HFFc6 (cell line): Measurements from ENCODE around the gene TRAPPC8. TPM values are rescaled to one million over a fixed set of nuclear protein-coding genes. Genes with fewer than 3 reads are reported as not detected.
"Not testable (repeated sequence)": the region's sequence is repeated elsewhere in the genome, so short reads cannot be mapped to it uniquely, and the experiment has no call there.

ENCODE experiments used
- DNase-seq: peaks from one replicate; pipeline ENCODE4 v3.0.0-alpha.2; 2018
- H3K27ac Mint-ChIP-seq: 2 replicates; pipeline ENCODE4 v1.8.0; 2020; ENCODE audit warnings: mild to moderate bottlenecking, mixed read lengths
- H3K27me3 Mint-ChIP-seq: 2 replicates; pipeline ENCODE4 v1.8.0; 2021; ENCODE audit warnings: mild to moderate bottlenecking, moderate library complexity, mixed read lengths; ENCODE audit not compliant: insufficient read depth
- H3K36me3 Mint-ChIP-seq: 2 replicates; pipeline ENCODE4 v1.8.0; 2021; ENCODE audit warnings: low read depth, mixed read lengths
- H3K4me1 Mint-ChIP-seq: 2 replicates; pipeline ENCODE4 v1.8.0; 2020; ENCODE audit warnings: low read depth, mixed read lengths
- H3K4me3 Mint-ChIP-seq: 2 replicates; pipeline ENCODE4 v1.8.0; 2020; ENCODE audit warnings: mild to moderate bottlenecking, moderate library complexity, mixed read lengths
- H3K9me3 Mint-ChIP-seq: 2 replicates; pipeline ENCODE4 v1.8.0; 2020; ENCODE audit warnings: mild to moderate bottlenecking, mixed read lengths
- total RNA-seq, 6 experiments: library from RNA; stranded (reverse); fragmentation: NEBNext Ultra II Directional; extraction: Animal tissue kit (Norgen Biotek cat#: 25700); gene quantifications; 2 replicates in 1 of 6; 3 replicates in 5 of 6; pipeline ENCODE4 v1.2.3, GENCODE V29; 2021
- TF ChIP-seq, protein P1 (sequence below): fragments of 200-600 bp; sonication (generic); IDR thresholded peaks from 2 replicates; pipeline ENCODE4 v1.5.0; 2021; ENCODE audit warnings: antibody characterized with exemption, mild to moderate bottlenecking

TRAPPC8 gene
- total RNA-seq, 6 experiments from 2014 or later: 26.0 to 31.4 (median 29.1) TPM

DNA sequence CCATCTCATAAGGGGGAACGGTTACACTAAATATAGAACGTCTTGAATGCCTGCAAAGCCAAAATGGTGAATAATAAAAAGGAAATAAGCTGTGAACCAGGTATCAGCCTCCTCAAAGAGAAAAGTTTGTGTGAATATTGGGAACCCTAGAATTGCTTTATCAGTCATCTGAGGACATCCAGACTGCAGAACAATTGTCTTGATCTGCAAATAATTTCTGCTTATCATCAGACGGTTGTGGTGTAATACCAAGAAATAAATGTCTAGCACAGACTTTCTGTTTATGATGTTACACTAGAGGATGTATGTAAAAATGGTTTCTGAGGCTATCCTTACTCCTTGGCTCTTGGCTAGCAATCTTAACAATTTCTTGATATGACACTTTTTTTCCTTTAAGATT, 128.8 kb downstream of the TRAPPC8 start:
- H3K27me3 Mint-ChIP-seq: peaks cover 5% of the 10 kb centered on the region
- H3K27ac Mint-ChIP-seq: no peak overlapping the region
- H3K4me3 Mint-ChIP-seq: no peak overlapping the region
- H3K4me1 Mint-ChIP-seq: no peaks in the 10 kb centered on the region
- TF ChIP-seq, protein P1, sequence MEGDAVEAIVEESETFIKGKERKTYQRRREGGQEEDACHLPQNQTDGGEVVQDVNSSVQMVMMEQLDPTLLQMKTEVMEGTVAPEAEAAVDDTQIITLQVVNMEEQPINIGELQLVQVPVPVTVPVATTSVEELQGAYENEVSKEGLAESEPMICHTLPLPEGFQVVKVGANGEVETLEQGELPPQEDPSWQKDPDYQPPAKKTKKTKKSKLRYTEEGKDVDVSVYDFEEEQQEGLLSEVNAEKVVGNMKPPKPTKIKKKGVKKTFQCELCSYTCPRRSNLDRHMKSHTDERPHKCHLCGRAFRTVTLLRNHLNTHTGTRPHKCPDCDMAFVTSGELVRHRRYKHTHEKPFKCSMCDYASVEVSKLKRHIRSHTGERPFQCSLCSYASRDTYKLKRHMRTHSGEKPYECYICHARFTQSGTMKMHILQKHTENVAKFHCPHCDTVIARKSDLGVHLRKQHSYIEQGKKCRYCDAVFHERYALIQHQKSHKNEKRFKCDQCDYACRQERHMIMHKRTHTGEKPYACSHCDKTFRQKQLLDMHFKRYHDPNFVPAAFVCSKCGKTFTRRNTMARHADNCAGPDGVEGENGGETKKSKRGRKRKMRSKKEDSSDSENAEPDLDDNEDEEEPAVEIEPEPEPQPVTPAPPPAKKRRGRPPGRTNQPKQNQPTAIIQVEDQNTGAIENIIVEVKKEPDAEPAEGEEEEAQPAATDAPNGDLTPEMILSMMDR: no peak
- H3K9me3 Mint-ChIP-seq: no peaks in the 10 kb centered on the region
- no peaks in the 10 kb centered on the region for H3K36me3 Mint-ChIP-seq
- DNase-seq: no peak

DNA sequence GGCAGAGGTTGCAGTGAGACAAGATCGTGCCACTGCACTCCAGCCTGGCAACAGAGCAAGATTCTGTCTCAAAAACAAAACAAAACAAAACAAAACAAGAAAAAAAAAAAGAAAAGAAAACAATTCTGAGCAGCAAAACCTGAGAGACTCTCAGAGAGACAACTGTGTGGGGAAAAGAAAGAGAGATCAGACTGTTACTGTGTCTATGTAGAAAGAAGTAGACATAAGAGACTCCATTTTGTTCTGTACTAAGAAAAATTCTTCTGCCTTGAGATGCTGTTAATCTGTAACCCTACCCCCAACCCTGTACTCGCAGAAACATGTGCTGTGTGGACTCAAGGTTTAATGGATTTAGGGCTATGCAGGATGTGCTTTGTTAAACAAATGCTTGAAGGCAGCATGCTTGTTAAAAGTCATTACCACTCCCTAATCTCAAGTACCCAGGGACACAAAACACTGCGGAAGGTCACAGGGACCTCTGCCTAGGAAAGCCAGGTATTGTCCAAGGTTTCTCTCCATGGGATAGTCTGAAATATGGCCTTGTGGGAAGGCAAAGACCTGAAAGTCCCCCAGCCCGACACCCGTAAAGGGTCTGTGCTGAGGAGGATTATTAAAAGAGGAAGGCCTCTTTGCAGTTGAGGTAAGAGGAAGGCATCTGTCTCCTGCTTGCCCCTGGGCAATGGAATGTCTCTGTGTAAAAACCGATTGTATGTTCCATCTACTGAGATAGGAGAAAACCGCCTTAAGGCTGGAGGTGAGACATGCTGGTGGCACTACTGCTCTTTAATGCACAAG, 132.4 kb downstream of the TRAPPC8 start:
- not testable (repeated sequence) for H3K9me3 Mint-ChIP-seq, H3K27me3 Mint-ChIP-seq, H3K4me3 Mint-ChIP-seq, H3K4me1 Mint-ChIP-seq, H3K36me3 Mint-ChIP-seq, DNase-seq, H3K27ac Mint-ChIP-seq

DNA sequence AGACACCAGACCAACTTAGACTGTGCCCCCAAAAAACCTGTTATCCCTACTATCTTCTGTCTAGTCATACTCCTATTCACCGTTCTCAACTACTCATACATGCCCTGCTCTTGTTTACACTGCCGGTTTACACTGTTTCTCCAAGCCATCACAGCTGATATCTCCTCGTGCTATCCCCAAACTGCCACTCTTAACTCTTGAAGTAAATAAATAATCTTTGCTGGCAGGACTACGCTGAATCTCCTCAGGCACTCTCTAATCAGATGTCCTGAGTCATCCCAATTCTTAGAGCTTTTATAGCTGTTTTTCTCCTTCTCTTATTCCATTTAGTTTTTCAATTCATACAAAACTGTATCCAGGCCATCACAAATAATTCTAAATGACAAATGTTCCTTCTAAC, 133.9 kb downstream of the TRAPPC8 start:
- H3K4me1 Mint-ChIP-seq, H3K9me3 Mint-ChIP-seq, H3K4me3 Mint-ChIP-seq, DNase-seq, H3K27ac Mint-ChIP-seq, H3K27me3 Mint-ChIP-seq, H3K36me3 Mint-ChIP-seq: not testable (repeated sequence)

DNA sequence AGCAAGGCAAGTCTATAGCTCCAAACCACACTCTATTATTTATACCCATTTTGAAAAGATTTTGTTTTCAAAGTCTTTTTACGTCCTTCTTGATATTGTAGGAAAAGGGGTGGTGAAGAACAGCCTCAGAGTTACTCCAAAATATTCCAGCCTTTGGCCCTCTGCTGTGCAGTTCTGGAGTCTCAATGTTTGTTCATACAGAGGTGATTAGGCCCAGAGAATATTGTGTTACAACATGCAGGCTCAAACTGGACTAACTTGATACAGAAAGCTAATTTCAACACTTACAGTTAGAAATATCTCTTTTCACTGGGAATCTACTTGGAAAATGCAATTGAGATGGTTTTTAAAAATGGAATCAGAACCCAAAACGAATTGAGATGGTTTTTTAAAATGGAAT, 141.8 kb downstream of the TRAPPC8 start:
- Mint-ChIP-seq H3K4me1 (no peaks in the 10 kb centered on the region), H3K9me3 (no peaks in the 10 kb centered on the region), H3K36me3 (no peaks in the 10 kb centered on the region)

DNA sequence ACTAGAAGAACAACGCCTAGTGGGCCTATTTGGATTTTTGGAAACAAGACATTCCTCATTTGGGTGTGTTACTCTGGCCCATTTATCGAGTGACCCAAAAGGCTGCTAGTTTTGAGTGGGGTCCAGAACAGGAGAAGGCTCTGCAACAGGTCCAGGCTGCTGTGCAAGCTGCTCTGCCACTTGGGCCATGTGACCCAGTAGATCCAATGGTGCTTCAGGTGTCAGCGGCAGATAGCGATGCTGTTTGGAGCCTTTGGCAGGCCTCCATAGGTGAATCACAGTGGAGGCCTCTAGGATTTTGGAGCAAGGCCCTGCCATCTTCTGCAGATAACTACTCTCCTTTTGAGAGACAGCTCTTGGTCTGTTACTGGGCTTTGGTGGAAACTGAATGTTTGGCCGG, 143.7 kb downstream of the TRAPPC8 start:
- H3K4me1 Mint-ChIP-seq, H3K27me3 Mint-ChIP-seq, H3K9me3 Mint-ChIP-seq, H3K27ac Mint-ChIP-seq, H3K4me3 Mint-ChIP-seq, H3K36me3 Mint-ChIP-seq, DNase-seq: not testable (repeated sequence)

More for the DNA sequence above, 141.8 kb downstream of the TRAPPC8 start:
- TF ChIP-seq, protein P1: no peak
- no peak overlapping the region for H3K27ac Mint-ChIP-seq
- DNase-seq: no peak
- peaks cover 4% of the 10 kb centered on the region for H3K27me3 Mint-ChIP-seq
- H3K4me3 Mint-ChIP-seq: no peak overlapping the region

DNA sequence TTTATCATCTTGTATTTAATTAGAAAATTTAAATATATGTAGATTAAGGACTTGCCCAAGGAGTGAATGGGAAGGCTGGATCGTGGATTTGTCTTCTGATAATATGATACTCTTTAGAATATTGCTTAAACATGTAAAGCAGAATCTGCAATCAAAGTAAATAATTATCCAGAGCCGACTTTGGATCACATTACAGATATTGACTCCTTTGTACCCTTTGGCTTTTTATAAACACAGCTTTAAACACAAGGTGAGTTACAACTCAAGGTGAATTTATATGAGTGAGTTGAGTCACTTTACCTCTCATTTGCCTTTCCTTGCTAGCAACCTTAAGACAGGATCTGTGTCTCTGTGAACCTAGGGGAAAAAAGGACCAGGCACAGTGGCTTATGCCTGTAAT, 144.5 kb downstream of the TRAPPC8 start:
- H3K27me3 Mint-ChIP-seq: peaks cover 3% of the 10 kb centered on the region; the same call in 1 of the 2 replicates
- H3K27ac Mint-ChIP-seq: no peak overlapping the region
- no peaks in the 10 kb centered on the region for H3K4me1 Mint-ChIP-seq
- H3K36me3 Mint-ChIP-seq: no peaks in the 10 kb centered on the region
- no peak overlapping the region for H3K4me3 Mint-ChIP-seq
- no peak for DNase-seq
- TF ChIP-seq, protein P1: no peak
- no peaks in the 10 kb centered on the region for H3K9me3 Mint-ChIP-seq

DNA sequence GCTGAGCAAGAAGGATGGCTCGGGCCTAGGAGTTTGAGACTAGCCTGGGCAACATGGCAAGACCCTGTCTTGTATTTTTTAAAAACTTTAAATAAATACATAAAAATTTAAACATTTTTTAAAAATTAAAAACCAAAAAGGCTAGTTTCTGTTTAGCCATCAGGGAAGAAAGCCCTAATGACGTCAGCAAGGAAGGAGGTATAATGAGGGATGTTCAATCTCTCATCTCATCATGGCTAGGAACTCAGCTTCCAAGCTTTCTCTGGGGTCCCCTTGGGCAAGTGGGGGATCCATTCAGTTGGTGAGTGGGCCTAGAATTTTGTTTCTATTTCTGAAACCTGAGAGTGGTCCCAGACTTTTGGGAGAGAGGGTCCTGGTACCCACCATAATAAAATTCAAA, 147.2 kb downstream of the TRAPPC8 start:
- Mint-ChIP-seq H3K27ac (no peak overlapping the region), H3K36me3 (no peaks in the 10 kb centered on the region), H3K27me3 (peaks cover 3% of the 10 kb centered on the region; the same call in 1 of the 2 replicates), H3K4me3 (no peak overlapping the region), H3K9me3 (no peaks in the 10 kb centered on the region), H3K4me1 (no peaks in the 10 kb centered on the region)
- TF ChIP-seq, protein P1: no peak
- DNase-seq: no peak
